ENCODE data around the gene TGOLN2. TPM values are rescaled to one million over a fixed set of nuclear protein-coding genes. Genes with fewer than 3 reads are reported as not detected.

Gene TGOLN2
- total RNA-seq, 1 experiment from 2014 or later, result 171 TPM

DNA sequence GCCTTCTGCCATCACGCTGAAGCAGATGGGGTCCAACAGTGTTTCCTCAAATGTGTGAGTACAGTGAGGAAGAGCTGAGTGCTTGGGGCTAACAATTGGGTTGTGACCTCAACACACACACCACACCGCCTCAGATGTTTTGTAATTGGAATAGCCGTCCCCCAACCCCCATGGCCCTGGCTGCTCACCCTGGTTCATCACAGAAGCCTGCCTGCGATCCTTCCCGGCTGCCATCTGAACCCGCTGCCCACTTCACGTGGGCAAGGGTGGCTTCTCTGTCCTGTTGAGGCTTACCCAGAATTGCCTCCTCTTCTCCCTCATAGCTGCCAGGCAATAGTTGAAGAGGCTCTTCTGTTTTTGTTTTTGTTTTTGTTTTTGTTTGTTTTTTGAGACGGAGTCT lies 44.1 kb downstream of the TGOLN2 start:
- Mint-ChIP-seq H3K4me3 (ENCODE audit: low read depth, unreplicated experiment) (no peak overlapping the region), H3K9me3 (ENCODE audit: low read depth, unreplicated experiment) (no peaks in the 10 kb centered on the region), H3K36me3 (ENCODE audit: insufficient read depth, unreplicated experiment) (peaks cover 2% of the 10 kb centered on the region), H3K27me3 (ENCODE audit: unreplicated experiment) (no peaks in the 10 kb centered on the region), H3K27ac (ENCODE audit: unreplicated experiment) (no peak overlapping the region), H3K4me1 (ENCODE audit: low read depth, unreplicated experiment) (peaks cover 29% of the 10 kb centered on the region)
- CTCF ChIA-PET, result no interaction called here
- TF ChIP-seq, protein P1, sequence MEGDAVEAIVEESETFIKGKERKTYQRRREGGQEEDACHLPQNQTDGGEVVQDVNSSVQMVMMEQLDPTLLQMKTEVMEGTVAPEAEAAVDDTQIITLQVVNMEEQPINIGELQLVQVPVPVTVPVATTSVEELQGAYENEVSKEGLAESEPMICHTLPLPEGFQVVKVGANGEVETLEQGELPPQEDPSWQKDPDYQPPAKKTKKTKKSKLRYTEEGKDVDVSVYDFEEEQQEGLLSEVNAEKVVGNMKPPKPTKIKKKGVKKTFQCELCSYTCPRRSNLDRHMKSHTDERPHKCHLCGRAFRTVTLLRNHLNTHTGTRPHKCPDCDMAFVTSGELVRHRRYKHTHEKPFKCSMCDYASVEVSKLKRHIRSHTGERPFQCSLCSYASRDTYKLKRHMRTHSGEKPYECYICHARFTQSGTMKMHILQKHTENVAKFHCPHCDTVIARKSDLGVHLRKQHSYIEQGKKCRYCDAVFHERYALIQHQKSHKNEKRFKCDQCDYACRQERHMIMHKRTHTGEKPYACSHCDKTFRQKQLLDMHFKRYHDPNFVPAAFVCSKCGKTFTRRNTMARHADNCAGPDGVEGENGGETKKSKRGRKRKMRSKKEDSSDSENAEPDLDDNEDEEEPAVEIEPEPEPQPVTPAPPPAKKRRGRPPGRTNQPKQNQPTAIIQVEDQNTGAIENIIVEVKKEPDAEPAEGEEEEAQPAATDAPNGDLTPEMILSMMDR (IDR thresholded peaks at IDR 0.05; ENCODE audit: unreplicated experiment), result no peak
- no TSS peak for BruUV-seq (replicated peaks)
- no peak for DNase-seq
- intact Hi-C loops (cut with micrococcal nuclease; ENCODE audit: unreplicated experiment), result no loop called here

DNA sequence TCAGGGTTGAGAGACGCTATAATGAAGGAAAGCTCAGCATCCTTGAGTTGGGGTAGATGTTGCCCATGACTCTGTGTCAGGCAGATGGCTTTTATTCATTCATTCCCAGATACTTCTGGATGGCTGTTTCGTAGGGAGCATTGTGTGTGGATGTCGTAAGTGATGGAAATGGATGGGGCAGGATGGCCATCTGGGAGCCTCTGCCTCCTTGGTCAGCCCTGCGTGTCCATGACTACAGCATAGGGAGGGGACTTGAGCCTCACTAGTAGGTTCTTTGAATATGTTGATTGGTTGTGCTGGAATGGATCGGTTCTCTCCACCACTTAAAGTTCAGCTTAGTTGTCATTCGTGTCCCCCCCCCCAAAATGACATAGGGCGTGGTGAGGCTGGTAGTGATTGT lies 44.9 kb downstream of the TGOLN2 start:
- Mint-ChIP-seq H3K27me3 (ENCODE audit: unreplicated experiment) (no peaks in the 10 kb centered on the region), H3K36me3 (ENCODE audit: insufficient read depth, unreplicated experiment) (no peaks in the 10 kb centered on the region), H3K9me3 (ENCODE audit: low read depth, unreplicated experiment) (no peaks in the 10 kb centered on the region), H3K4me1 (ENCODE audit: low read depth, unreplicated experiment) (peaks cover 22% of the 10 kb centered on the region), H3K4me3 (ENCODE audit: low read depth, unreplicated experiment) (no peak overlapping the region), H3K27ac (ENCODE audit: unreplicated experiment) (no peak overlapping the region)
- TF ChIP-seq, protein P1 (IDR thresholded peaks at IDR 0.05; ENCODE audit: unreplicated experiment), result no peak
- intact Hi-C loops (cut with micrococcal nuclease; ENCODE audit: unreplicated experiment), result no loop called here
- CTCF ChIA-PET, result no interaction called here
- BruUV-seq (replicated peaks), result no TSS peak
- DNase-seq, result no peak

DNA sequence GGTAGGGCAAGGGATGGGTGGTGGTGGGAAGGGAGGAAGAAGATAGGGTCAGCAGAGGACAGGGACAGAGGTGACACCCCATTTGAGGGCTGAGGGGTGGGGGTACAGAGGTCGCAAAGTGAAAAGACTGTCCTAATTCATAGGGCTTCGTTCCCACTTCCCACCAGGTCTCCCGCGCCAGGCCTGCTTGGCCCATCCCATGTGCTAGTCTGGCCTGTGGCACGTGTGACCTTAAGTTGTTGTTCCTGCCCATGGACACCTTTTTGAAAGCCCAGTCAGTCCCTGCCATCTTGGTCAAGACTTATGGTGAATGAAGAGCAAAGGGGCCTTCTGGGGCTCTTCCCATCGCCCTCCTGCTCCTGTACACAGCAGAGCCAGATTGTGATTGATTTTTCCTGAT lies 46.2 kb downstream of the TGOLN2 start:
- no TSS peak for BruUV-seq (replicated peaks)
- no peaks in the 10 kb centered on the region for H3K36me3 Mint-ChIP-seq (ENCODE audit: insufficient read depth, unreplicated experiment)
- CTCF ChIA-PET, result no interaction called here

DNA sequence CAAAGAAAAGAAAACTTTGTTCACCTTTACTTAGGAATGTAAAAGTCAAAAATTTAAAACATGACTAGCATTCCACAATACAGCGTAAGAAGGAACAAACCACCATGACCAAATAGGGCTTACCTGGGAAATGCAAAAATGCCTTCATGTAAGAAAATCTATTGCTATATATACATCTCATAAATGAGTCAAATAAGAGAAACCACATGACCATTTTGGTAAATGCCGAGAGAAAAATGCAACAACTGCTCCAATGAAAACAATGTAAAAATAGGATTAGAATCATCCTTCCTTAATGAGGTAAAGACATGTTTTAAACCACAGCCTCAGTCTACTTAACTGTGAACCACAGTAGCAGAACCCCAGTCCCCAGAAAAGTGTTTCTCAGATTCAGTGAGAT lies 49.4 kb downstream of the TGOLN2 start:
- no peaks in the 10 kb centered on the region for H3K27me3 Mint-ChIP-seq (ENCODE audit: unreplicated experiment)

More for the DNA sequence above, 46.2 kb downstream of the TGOLN2 start:
- Mint-ChIP-seq H3K27me3 (ENCODE audit: unreplicated experiment) (no peaks in the 10 kb centered on the region), H3K27ac (ENCODE audit: unreplicated experiment) (no peak overlapping the region), H3K4me3 (ENCODE audit: low read depth, unreplicated experiment) (no peak overlapping the region), H3K9me3 (ENCODE audit: low read depth, unreplicated experiment) (no peaks in the 10 kb centered on the region), H3K4me1 (ENCODE audit: low read depth, unreplicated experiment) (peaks cover 9% of the 10 kb centered on the region)
- TF ChIP-seq, protein P1 (IDR thresholded peaks at IDR 0.05; ENCODE audit: unreplicated experiment), result no peak
- DNase-seq, result no peak
- intact Hi-C loops (cut with micrococcal nuclease; ENCODE audit: unreplicated experiment), result no loop called here

More for the DNA sequence above, 49.4 kb downstream of the TGOLN2 start:
- BruUV-seq (replicated peaks), result no TSS peak
- intact Hi-C loops (cut with micrococcal nuclease; ENCODE audit: unreplicated experiment), result no loop called here
- Mint-ChIP-seq H3K4me3 (ENCODE audit: low read depth, unreplicated experiment) (no peak overlapping the region), H3K27ac (ENCODE audit: unreplicated experiment) (no peak overlapping the region), H3K9me3 (ENCODE audit: low read depth, unreplicated experiment) (no peaks in the 10 kb centered on the region), H3K36me3 (ENCODE audit: insufficient read depth, unreplicated experiment) (no peaks in the 10 kb centered on the region), H3K4me1 (ENCODE audit: low read depth, unreplicated experiment) (no peaks in the 10 kb centered on the region)
- TF ChIP-seq, protein P1 (IDR thresholded peaks at IDR 0.05; ENCODE audit: unreplicated experiment), result no peak
- CTCF ChIA-PET, result no interaction called here
- no peak for DNase-seq
